Kidney (tissue), 14 donors: ENCODE results near the gene ZNF614. TPM values are rescaled to one million over a fixed set of nuclear protein-coding genes. Genes with fewer than 3 reads are reported as not detected.
"Not testable (repeated sequence)": the region's sequence is repeated elsewhere in the genome, so short reads cannot be mapped to it uniquely, and the experiment has no call there.

Source experiments
- DNase-seq, 5 donors: peaks; one replicate each; pipeline ENCODE4 v3.0.0-alpha.2; 2013 to 2020
- FAIRE-seq: peaks from 2 replicates; lab custom pipeline; 2012; peaks lifted over from hg19 to GRCh38; lab: Jason Lieb, UNC
- H3K27ac ChIP-seq, 2 donors: one replicate each; pipeline ENCODE4 v1.7.0; 2013; ENCODE audit warnings: low read depth in 2 of 2, low read length in 2 of 2, inconsistent platforms in 1 of 2
- H3K27me3 ChIP-seq: one replicate; pipeline ENCODE4 v1.7.1; 2013; ENCODE audit warnings: low read length, inconsistent platforms; ENCODE audit not compliant: control insufficient read depth, insufficient read depth
- H3K36me3 ChIP-seq, 3 donors: one replicate each; pipeline versions ENCODE4 v1.7.0 to v1.7.1; 2013; ENCODE audit warnings: low read length in 3 of 3, control low read depth in 1 of 3, inconsistent platforms in 1 of 3; ENCODE audit not compliant: insufficient read depth in 3 of 3, control insufficient read depth in 2 of 3
- H3K4me1 ChIP-seq, 3 donors: one replicate each; pipeline versions ENCODE4 v1.7.0 to v1.7.1; 2013; ENCODE audit warnings: low read length in 3 of 3, inconsistent platforms in 1 of 3, low read depth in 1 of 3; ENCODE audit not compliant: control insufficient read depth in 2 of 3, insufficient read depth in 2 of 3
- H3K4me3 ChIP-seq, 3 donors: one replicate each; pipeline versions ENCODE4 v1.7.0 to v1.8.1; 2013; ENCODE audit warnings: low read length in 3 of 3, control low read depth in 1 of 3, inconsistent platforms in 1 of 3
- H3K9ac ChIP-seq, 3 donors: one replicate each; pipeline versions ENCODE4 v1.7.0 to v1.7.1; 2013; ENCODE audit warnings: low read length in 3 of 3, control low read depth in 1 of 3, inconsistent platforms in 1 of 3
- H3K9me3 ChIP-seq, 3 donors: one replicate each; pipeline versions ENCODE4 v1.7.0 to v1.7.1; 2013; ENCODE audit warnings: low read length in 3 of 3, control low read depth in 1 of 3, inconsistent platforms in 1 of 3; ENCODE audit not compliant: control insufficient read depth in 2 of 3, insufficient read depth in 1 of 3
- CTCF ChIP-seq: IDR thresholded peaks from 3 replicates; pipeline ENCODE4 v1.5.1; 2012; ENCODE audit warnings: mild to moderate bottlenecking, moderate library complexity, borderline replicate concordance; ENCODE audit not compliant: insufficient read depth; ENCODE audit errors: extremely low read depth
- intact Hi-C: fragments of 100-400 bp; cut with DNase I; formaldehyde crosslinking; loops from one replicate; pipeline ENCODE4 v1.11.1; 2022
- polyA plus RNA-seq: library from polyadenylated mRNA; stranded (reverse); fragments of 350-450 nt; fragmentation: Illumina TruSeq; extraction: RNeasy Lipid Tissue Mini Kit (QIAGEN cat#74804); gene quantifications from one replicate; pipeline ENCODE4 v1.2.3, GENCODE V29; 2014; ENCODE audit warnings: low read depth, low replicate concordance; ENCODE audit not compliant: insufficient read depth
- total RNA-seq: library from RNA; stranded (reverse); fragmentation: NEBNext Ultra II Directional; extraction: Animal tissue kit (Norgen Biotek cat#: 25700); gene quantifications from one replicate; pipeline ENCODE4 v1.2.1, GENCODE V29; 2021
- donor health status: control.
- donor health status: control.
- donor health status: control.
- donor health status: control.
- donor health status: control.
- donor health status: DM: yes; HTN: yes; CAD: no.
- donor health status: Normal renal cell carcinoma (clear cell type).

ZNF614 gene
- total and polyA plus RNA-seq, 2 donors from 2014 or later: 3.0 to 9.4 TPM

GRCh38 chr19:52066258-52066863 lies 38.2 kb upstream of the ZNF614 start:
- no peak for FAIRE-seq
- TF ChIP-seq CTCF: no peak

GRCh38 chr19:52065399-52065798 lies 37.2 kb upstream of the ZNF614 start:
- FAIRE-seq (no peak), DNase-seq (no peak)
- peak overlapping the region in 2 of 3 donors; percentile 11 to 19 for H3K4me3 ChIP-seq
- no peak for TF ChIP-seq CTCF
- H3K4me1 ChIP-seq: no peaks in the 10 kb centered on the region
- H3K9me3 ChIP-seq: peaks cover 22 to 66% (median 28%) of the 10 kb centered on the region in 3 donors
- no peak overlapping the region for H3K9ac ChIP-seq
- intact Hi-C loops: no loop called here
- H3K36me3 ChIP-seq: peaks cover 20 to 38% (median 34%) of the 10 kb centered on the region in 3 donors
- no peak overlapping the region for H3K27ac ChIP-seq
- no peaks in the 10 kb centered on the region for H3K27me3 ChIP-seq

More at GRCh38 chr19:52066258-52066863, 38.2 kb upstream of the ZNF614 start:
- no peak for DNase-seq
- Histone ChIP-seq H3K4me1 (no peaks in the 10 kb centered on the region), H3K4me3 (peak overlapping the region in 2 of 3 donors; percentile 4 to 25), H3K27me3 (no peaks in the 10 kb centered on the region), H3K27ac (no peak overlapping the region), H3K9me3 (peaks cover 23 to 68% (median 33%) of the 10 kb centered on the region in 3 donors), H3K9ac (no peak overlapping the region), H3K36me3 (peaks cover 26 to 47% (median 34%) of the 10 kb centered on the region in 3 donors)
- intact Hi-C loops: no loop called here

GRCh38 chr19:52056480-52056879 lies 28.3 kb upstream of the ZNF614 start:
- H3K27ac ChIP-seq, DNase-seq, H3K36me3 ChIP-seq, H3K4me3 ChIP-seq, H3K4me1 ChIP-seq, H3K9ac ChIP-seq, H3K27me3 ChIP-seq, intact Hi-C loops, FAIRE-seq: not testable (repeated sequence)
- H3K9me3 ChIP-seq: peaks cover 2 to 36% (median 3%) of the 10 kb centered on the region in 3 donors

GRCh38 chr19:52051736-52052135 lies 23.6 kb upstream of the ZNF614 start:
- H3K36me3 ChIP-seq, H3K9ac ChIP-seq, H3K4me1 ChIP-seq, H3K27ac ChIP-seq, DNase-seq, intact Hi-C loops, H3K4me3 ChIP-seq, H3K27me3 ChIP-seq, FAIRE-seq: not testable (repeated sequence)
- peaks cover 3 to 28% (median 7%) of the 10 kb centered on the region in 3 donors for H3K9me3 ChIP-seq
